NCI-H446 treated with DMSO at 0.1 percent for 48 hours (cell line): ENCODE measurements around the gene OR6Y1.

ENCODE experiments used
- DNase-seq: peaks from one replicate; lab custom pipeline; 2025; lab: John Stamatoyannopoulos, UW

The OR6Y1 gene

GRCh38 chr1:158554352-158554751 lies at the start of gene OR6Y1:
Gene OR6Y1, minus strand, starts transcription at chr1:158554405. Its CDS starts 6,300 bp downstream, at chr1:158548105.
- no peak for DNase-seq

- DNase-seq, result no peak
Observed at GRCh38 chr1:158600735-158601134, 46.5 kb upstream of the OR6Y1 start.

- no peak for DNase-seq
Observed at GRCh38 chr1:158586942-158587341, 32.7 kb upstream of the OR6Y1 start.

GRCh38 chr1:158583962-158584361 lies 29.8 kb upstream of the OR6Y1 start:
- no peak for DNase-seq

- no peak for DNase-seq
Observed at GRCh38 chr1:158579733-158580132, 25.5 kb upstream of the OR6Y1 start, which contains the start of gene OR10X1. Gene OR10X1, minus strand, starts transcription at chr1:158579899. Its CDS starts 0 bp downstream, at chr1:158579899.

- DNase-seq, result no peak
Observed at GRCh38 chr1:158577561-158577960, 23.4 kb upstream of the OR6Y1 start.

GRCh38 chr1:158572226-158572625 lies 18.0 kb upstream of the OR6Y1 start:
- DNase-seq, result no peak

- no peak for DNase-seq
Observed at GRCh38 chr1:158570480-158570879, 16.3 kb upstream of the OR6Y1 start, which contains the start of gene OR6P1. Gene OR6P1, minus strand, starts transcription at chr1:158570580. Its CDS starts 6,976 bp downstream, at chr1:158563604.

- no peak for DNase-seq
Observed at GRCh38 chr1:158564608-158565007, 10.4 kb upstream of the OR6Y1 start.

GRCh38 chr1:158563853-158564252 lies 9.6 kb upstream of the OR6Y1 start:
- no peak for DNase-seq

- no peak for DNase-seq
Observed at GRCh38 chr1:158559696-158560095, 5.5 kb upstream of the OR6Y1 start.

- DNase-seq, result no peak
Observed at GRCh38 chr1:158552296-158552695, 1.9 kb downstream of the OR6Y1 start.

- DNase-seq, result no peak
Observed at GRCh38 chr1:158547533-158547932, 6.7 kb downstream of the OR6Y1 start.

- no peak for DNase-seq
Observed at GRCh38 chr1:158537609-158538008, 16.6 kb downstream of the OR6Y1 start.

- DNase-seq, result no peak
Observed at GRCh38 chr1:158534496-158534895, 19.7 kb downstream of the OR6Y1 start.

- DNase-seq, result no peak
Observed at GRCh38 chr1:158527190-158527815, 26.9 kb downstream of the OR6Y1 start.

GRCh38 chr1:158521666-158522058 lies 32.5 kb downstream of the OR6Y1 start:
- DNase-seq, result no peak

- DNase-seq, result no peak
Observed at GRCh38 chr1:158520955-158521665, 33.1 kb downstream of the OR6Y1 start.

GRCh38 chr1:158520021-158520420 lies 34.2 kb downstream of the OR6Y1 start:
- no peak for DNase-seq

GRCh38 chr1:158516966-158517365 lies 37.2 kb downstream of the OR6Y1 start:
- no peak for DNase-seq

- DNase-seq, result no peak
Observed at GRCh38 chr1:158509471-158510156, 44.6 kb downstream of the OR6Y1 start.

GRCh38 chr1:158507511-158507910 lies 46.7 kb downstream of the OR6Y1 start:
- no peak for DNase-seq
